Putamen (tissue), 1 donor: ENCODE measurements around the gene CFAP92.

Source experiments
- DNase-seq: peaks from one replicate; pipeline ENCODE4 v3.0.0-alpha.2; 2016; ENCODE audit warnings: low spot score

The CFAP92 gene, protein sequence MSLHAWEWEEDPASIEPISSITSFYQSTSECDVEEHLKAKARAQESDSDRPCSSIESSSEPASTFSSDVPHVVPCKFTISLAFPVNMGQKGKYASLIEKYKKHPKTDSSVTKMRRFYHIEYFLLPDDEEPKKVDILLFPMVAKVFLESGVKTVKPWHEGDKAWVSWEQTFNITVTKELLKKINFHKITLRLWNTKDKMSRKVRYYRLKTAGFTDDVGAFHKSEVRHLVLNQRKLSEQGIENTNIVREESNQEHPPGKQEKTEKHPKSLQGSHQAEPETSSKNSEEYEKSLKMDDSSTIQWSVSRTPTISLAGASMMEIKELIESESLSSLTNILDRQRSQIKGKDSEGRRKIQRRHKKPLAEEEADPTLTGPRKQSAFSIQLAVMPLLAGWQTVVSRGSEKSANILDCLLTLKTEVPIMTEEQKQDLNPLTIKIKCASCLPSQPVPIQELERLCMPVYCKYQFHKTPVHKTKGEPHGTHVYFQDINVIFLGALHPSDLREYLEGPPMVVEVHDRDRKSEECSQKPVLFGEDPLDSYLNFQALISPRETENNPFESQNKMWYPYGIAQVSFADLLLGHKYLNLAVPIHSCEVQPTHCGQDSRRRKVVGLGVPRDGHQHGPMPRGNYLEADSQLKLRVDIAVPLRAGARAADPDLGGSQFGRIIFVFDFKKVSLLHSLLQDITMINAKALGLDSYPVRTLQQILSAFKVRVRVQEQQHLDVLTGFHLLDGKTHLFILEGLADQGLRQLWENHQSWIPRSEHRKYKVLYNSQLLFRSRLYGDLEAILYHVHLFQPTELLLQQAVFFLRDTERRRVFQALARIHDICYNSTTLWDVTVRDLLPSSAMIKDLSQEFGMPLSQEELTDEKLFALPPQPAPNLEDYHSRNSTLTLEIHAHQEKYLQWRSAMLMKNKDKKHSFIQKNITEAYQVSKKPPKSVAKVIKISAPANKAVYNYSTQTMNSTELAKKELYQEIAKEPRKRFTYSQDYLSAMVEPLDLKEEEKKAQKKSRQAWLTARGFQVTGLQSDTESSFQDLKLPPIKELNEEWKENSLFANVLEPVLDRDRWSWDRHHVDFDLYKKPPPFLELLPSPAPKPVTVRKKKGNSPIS

GRCh38 chr3:128993461-128994172, at the start of gene CFAP92:
Gene CFAP92 (minus strand): TSS chr3:128994076. CDS start chr3:128993304, 772 bp downstream.
- peak; percentile 76 for DNase-seq

GRCh38 chr3:129040579-129041300, 46.9 kb upstream of the CFAP92 start:
- no peak for DNase-seq

DNA sequence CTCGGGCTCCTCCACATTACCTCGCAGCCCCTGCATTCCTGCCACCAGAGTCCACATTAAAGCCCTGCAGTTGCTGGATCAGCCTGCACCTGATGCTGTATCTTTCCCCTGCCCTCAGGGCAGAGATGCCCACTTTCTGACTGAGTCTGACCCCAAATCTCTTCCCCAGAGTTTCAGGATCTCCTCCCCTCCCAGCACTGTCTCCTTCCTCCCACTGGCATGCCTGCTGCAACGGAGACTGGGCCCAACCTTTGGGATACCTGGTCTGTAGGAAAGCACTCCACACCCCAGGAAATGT, 46.1 kb upstream of the CFAP92 start:
- DNase-seq, result no peak

DNA sequence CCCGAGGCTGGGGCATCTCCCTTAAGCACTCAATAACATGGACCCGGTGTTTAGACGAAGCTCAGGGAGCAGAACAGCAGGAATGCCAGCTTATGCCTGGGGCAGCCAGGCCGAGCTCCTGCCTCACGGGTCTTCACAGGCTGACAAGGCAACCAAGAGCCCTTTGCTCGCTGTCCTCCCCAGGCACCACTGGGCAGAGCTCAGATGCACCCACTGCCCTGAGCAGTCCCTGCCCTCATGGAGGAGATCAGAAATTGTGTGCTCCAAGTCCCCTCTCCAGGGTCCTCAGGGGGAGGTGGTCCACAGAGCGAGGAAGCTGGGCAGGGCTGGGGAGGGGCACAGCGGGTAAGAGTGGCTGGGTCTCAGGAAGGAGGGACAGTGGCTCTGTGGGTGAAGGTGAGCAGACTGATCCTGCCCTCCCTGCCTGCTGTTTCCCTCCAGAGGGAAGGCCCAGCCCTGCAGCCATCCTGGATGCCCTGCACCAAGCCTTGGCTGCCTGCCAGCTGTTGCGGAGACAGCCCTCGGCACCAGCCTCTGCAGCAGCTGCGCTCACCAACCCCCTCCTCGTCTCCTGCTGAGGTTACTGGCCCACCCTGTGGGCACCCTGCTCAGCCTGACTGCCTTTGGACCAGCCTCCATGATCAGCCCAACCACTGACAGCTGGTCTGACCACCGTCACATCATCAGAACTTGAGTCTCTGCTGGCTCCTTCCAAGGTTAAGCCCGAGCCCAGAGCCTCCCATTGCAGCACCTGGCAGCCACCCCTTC, 45.6 kb upstream of the CFAP92 start:
- DNase-seq, result no peak

- DNase-seq, result no peak
Observed at GRCh38 chr3:129038121-129038855, 44.4 kb upstream of the CFAP92 start.

GRCh38 chr3:129037093-129037419, 43.2 kb upstream of the CFAP92 start:
- no peak for DNase-seq

- DNase-seq, result no peak
Observed at GRCh38 chr3:129036222-129037092, 42.6 kb upstream of the CFAP92 start.

DNA sequence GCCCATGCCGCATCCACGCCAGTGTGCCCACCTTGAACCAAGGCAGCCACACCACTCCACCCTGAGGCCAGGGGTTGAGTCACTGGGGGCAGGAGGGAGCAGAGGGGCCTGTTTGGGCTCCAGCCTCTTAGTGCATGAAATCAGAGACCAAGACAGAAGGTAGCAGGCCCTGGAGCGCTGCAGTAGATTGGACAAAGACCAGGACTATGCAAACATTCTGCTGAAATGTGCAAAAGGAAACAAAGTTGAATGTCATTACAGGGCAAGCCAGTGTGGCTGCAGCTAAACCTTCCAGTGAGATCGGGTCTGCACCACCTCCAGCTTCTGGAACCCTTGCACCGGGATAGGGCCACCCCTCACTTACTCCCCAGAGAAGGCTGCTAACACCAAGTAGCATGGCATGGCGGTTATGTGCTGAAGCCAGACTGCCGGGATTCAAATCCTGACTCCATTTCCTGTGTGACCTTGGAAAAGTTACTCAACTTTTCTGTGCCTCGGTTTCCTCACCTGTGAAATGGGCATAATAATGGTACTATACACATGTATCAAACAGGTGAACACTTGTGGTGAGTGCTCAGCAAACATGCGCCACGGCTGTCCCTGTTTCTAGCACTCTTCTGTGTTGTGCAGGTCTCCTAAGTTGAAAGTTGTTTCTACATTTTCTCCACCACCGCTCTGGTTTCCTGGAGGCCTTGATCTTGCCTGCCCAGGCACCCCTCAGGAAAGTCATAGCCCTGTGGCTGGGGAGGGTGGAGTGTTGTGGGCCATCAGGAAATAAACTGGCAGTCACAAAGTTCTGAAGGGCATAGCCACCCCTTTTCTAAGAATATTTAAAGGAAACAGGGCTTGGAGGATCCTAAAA, 41.7 kb upstream of the CFAP92 start:
- DNase-seq, result no peak

GRCh38 chr3:129034642-129035041, 40.8 kb upstream of the CFAP92 start:
- DNase-seq, result no peak

DNA sequence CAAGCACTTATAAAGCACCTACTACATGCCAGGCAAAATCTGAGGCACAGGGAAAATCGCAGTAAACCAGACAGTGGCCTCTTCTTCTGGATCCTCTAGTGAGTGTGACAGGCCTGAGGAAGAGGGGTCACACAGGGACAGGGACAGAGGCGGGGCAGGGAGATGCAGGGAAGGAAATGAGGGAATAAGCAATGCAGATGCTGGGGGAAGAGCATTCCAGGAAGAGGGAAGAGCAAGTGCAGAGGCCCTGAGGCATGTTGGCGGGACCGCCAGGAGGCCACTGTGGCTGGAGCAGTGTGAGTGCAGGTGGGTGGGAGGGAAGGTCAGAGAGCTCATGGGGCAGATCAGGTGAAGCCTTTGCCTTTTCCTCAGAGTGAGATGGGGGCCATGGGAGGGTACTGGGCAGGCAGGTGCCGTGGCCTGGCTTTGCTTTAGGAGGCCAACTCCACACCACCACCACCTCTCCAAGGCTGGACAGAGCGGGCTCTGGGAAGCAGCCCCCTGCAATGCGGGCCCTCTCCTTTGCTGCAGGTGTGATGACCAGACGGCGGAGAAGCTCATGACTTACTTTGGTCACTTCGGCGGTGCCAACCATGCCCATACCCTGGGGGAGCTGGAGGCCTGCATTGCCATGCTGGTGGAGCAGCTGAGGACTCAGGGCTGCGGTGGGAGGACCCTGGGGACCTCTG, 39.9 kb upstream of the CFAP92 start:
- no peak for DNase-seq

DNA sequence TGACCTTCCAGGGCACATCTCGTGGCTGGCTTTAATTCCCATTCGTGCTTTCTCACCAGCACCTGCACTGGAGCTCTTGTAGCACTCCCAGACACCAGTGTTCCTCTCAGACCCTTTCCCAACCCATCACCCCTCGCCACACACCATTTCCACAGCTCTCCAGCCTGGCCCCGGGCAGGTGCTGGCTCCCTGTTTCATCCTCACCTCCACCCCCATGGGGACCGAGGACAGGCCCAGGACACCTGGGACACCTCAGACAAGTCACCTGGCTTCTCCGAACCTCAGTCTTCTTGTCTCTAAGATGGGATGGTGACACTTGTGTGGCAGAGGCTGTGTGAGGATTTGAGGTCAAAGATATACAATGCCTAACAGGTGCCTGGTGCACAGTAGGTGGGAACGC, 39.3 kb upstream of the CFAP92 start:
- DNase-seq, result no peak

DNA sequence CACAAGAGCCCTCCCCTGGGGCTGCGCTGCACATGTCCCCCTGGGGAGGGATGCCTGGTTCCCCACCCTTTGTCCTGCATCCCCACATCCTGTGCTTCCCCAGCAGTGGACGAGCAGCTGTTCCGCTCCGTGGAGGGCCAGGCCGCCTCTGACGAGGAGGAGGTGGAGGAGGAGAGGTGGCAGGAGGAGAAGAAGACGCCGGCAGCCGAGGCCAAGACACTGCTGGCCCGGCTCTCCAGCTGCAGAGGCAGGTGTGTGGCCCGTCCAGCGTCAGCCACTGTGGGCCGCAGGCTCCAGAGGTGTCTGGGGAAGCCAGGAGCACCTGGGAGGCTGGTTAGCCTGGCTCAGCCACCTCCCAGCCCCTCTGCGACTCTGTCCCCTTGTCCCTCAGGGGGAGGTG, 38.8 kb upstream of the CFAP92 start:
- DNase-seq, result no peak

DNA sequence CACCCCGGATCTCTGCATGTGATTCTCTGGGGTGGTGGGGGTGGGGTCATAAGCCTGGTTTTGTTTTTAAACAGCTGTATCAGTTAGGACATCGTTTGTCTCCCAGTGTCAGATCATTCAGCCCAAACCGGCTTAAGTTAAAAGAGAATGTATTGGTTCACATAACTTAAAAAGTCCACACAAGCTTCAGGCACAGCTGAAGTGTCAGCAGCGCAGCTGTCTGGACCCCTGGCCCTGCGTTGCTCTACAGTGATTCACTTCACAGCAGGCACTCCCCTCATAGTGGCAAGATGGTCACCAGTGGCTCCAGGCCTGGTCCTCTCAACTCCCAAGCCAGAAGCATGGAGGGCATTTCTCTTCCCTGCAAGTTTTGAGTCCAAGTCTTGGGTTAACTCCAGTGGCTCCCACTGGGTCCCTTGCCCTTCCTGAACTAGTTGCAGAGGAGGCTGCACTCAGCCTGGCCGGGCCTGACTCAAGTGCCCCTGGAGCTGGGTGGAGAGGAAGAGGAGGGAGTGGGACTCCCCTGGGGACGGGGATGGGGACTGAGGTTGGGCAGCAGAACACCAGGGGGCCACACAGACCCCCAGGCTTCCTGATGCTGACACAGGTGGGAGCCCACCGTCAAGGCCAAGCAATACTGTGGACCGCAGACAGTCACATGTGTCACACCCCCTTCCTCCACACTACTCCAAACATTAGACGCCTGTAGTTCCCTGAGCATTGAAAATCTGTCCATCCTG, 37.8 kb upstream of the CFAP92 start:
- no peak for DNase-seq

DNA sequence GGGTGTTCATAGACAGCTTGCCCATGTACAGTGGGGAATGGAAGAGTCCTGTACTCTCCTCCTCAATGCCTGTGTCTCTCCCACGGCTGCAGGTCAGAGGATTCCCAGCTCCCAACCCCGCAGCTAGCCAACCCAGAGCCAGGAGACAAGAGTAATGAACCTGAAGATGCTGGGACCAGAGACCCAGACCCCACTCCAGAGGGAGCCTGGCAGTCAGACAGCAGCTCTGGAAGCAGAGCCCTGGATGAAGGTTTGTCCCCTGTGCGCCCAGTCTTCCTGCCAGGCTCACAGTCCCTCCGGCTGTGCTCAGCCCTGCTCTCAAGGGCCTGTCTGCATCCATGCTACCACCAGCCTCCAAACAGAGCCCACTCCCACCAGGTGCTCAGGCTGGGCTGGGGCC, 36.7 kb upstream of the CFAP92 start:
- no peak for DNase-seq

- DNase-seq, result no peak
Observed at GRCh38 chr3:129028866-129029265, 35.0 kb upstream of the CFAP92 start.

GRCh38 chr3:129027544-129027880, 33.6 kb upstream of the CFAP92 start:
- DNase-seq, result no peak
